ENCODE measurements around the gene TRABD.
A peak's percentile ranks its signal among the peaks of the same experiment; 100 is the strongest.

TRABD gene

DNA sequence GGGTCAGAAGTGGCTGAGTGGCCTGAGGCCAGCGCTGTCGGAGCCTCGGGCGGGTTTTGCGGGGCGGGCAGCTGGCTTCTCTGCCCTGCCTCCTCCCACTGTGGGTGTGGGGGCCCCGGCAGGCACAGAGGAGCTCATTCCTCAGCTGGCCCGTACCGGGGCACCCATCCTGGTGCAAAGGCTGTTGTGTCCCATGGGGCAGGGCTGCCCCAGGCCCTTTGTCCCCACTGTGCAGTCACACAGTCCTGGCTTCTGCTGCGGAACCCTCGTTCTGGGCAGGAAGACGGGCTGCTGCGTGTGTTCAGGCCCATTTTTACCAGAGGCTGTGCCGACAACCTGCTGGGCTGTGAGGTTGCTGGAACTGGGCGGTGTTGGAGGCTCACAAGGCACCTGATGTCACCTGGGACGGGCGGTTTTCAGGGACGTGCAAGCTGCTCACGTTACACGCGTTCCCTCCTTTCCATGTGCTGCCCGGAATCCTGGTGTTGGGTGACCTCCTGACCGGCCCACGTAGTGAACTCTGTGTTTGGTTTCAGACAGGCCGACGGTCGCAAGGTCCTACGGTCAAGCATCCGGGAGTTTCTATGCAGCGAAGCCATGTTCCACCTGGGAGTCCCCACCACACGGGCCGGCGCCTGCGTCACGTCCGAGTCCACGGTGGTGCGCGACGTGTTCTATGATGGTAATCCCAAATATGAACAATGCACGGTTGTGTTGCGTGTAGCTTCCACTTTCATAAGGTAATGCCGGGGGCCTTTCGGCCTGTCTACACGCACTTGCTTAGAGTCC is 20.3 kb downstream of the TRABD start:
- no peak for DNase-seq

DNA sequence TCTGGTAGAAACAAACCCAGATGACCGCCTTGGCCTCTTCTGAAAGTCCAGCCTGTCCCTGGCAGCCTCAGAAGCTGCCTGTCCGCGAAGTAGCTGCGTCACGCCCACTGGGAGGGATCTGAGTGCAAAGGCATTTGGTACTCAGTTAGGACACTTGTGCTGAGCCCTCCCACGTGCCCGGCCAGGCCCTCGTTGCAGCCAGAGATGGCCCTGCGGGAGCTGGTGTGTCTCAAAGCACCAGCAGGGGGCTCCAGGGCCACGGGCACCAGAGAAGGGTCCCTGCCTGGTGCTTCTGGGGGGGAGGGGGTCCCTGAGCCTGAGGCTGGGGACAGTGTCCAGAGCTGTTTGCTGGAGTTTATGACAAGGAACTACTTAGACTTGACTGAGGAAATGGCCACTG is 20.9 kb downstream of the TRABD start:
- DNase-seq: no peak

DNA sequence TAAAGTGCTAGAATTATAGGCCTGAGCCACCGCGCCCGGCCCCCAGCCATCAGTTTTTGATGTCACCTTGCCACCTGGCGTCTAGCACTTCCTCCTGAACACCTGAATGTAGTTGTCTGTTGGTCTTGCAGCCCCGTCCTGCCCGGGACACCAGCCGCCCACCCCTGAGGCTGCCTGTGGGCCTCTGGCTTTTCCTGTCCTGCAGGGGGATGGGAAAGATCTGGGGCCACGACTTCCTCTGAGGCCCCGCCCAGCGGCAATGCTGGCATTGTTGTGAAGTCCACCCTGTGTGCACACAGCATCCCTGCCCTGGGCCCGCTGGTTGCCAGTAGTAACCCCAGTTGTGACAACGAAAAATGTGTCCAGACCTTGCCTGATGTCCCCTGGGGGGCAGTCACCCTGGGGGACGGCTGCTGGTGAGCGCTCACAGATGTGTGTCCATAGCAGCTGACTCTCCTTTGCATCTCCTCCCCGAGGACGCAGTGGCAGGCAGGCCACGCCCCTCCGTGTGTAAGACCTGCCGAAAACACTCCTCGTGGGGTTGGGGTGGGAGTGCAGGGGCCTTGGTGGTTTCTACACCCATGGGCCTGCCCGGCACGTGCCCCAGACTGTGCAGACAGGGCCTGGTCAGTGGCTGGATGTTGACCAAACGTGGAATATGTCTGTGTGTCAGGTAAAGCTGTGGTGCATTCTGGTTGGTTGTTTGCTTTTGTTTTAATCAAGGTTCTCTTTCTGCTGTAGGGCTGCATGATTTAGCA is 21.8 kb downstream of the TRABD start:
- DNase-seq: no peak

DNA sequence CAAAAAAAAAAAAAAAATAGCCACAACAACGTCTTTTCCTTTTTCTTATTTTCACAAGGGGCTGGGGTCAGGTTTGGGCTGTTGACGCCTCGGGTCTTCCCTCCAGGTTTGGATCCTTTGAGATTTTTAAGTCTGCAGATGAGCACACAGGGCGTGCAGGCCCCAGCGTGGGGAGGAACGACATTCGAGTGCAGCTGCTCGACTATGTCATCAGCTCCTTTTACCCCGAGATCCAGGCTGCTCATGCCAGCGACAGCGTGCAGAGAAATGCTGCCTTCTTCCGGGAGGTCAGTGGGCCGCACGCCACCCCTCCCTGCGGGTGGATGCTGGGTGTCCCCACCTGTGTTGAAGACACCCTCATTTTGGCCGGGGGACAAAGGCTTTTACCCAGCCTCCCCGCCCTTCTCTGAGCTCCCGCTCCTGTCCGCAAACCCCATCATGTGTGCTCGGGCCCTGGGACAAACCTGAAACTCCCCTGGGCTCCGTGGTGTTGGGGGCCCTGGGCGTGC is 22.8 kb downstream of the TRABD start:
- DNase-seq: no peak

DNA sequence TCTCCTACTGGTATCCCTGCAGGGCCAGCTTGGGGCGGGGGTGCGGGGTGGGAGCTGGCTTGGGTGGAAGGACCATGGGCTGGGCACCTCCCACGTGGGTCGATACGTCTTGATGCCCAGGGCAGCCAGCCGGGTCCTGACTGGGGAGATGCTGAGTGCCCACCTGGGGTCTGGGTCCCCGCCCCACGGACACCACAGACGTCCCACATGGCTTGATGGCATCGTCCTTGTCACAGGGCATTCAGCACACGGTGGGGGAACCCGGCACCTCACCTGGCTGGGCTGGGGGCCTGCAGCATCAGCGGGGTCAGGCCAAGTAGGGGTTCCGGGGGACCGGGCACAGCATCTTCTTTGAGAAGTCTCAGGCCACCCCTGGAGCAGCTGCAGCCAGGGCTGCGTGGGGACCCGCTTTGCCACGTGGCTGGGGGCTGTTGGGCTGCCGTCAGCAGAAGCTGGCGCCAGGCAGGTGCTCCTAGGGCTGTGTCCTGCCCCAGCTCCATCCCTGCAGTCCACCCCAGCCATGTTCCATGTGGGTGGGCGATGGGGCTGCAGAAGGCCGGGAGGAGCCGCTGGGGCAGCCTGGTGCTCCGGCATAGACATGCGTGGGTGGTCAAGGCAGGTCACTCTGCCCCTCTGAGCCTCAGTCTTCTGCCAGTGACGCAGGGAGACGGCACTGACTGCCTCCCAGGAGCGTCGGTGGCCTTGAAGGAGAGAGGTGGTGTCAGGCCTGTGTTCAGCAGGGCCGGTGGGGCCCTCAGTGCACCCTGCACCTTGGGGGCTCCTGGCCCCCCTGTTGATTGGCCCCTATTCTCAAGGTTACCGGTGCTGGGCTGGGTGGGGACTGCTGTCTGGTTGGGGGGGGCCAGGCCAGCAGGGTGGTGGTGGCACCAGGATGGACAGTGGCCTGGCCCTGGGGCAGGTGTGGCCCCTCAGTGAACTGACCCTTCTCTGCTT is 23.5 kb downstream of the TRABD start:
- no peak for DNase-seq

DNA sequence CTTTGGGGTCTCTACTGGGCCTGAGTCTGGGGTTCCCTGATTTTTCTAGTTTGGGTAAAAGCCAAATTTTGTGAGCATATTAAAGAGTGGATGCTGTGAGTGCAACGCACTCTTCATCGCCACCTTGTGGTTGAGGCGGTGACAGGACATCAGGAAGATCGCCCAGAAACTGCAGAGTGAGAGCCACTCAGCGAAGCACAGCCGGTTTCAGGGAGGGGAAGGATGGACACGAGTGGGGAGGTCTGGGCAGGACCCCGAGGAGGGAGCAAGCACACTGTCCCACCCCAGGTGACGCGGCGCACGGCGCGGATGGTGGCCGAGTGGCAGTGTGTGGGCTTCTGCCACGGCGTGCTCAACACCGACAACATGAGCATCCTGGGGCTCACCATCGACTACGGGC is 24.2 kb downstream of the TRABD start:
- DNase-seq: peak; percentile 77

DNA sequence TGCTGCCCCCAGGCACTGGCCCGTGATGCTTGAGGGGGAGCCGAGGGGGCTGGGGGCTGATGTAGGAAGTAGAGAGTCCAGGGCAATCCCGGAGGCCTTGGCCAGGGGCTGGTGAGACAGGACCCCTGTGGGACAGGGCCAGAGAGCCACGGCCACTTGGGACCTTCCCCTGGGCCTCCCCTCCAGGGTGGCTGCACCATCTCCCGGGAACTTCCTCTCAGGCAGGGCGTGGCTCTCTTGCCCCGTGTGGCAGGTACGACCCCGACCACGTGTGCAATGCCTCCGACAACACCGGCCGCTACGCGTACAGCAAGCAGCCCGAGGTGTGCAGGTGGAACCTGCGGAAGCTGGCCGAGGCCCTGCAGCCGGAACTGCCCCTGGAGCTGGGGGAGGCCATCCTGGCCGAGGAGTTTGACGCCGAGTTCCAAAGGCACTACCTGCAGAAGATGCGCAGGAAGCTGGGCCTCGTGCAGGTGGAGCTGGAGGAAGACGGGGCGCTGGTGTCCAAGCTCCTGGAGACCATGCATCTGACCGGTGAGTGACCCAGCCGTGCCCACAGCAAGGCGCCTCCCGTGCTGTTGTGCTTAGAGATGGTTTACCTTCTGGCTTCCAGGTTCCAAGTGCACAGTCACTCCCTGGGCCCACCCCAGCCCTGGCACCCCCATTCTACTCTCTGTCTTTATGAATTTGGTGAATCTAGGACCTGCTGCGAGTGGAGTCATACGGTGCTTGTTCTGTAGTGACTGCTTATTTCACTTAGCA is 24.8 kb downstream of the TRABD start:
- no peak for DNase-seq

DNA sequence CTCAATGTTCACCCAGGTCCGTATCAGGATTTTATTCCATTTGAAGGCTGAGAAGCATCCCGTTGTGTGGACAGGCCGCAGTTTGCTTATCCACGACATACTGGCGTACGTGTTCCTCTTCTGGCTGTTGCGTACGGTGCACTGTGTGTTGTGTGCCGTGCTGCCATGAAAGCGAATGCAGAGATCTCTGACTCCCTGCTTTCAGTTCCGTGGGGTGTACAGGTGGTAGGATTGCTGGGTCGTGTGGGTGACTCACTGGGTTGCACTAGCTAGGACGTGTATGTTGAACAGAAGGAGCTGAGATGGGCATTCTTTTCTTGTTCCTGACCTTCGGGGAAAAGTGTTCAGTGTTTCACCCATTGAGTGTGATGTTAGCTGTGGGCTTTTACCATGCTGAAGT is 25.4 kb downstream of the TRABD start:
- DNase-seq: no peak

DNA sequence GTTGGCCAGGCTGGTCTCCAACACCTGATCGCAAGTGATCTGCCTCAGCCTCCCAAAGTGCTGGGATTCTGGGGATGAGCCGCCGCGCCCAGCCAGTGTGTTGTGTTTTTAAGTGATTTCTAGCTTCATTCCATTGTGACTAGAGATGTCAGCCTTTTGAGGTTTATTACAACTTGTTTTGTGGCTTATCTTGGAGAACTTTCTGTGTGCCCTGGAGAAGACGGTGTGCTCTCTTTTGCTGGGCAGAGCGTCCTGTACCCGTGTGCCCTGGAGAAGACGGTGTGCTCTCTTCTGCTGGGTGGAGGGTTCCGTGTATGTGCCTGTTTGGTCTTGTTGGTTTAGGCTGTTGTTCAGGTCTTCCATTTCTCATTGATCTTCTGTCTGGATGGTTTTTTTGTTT is 27.6 kb downstream of the TRABD start:
- DNase-seq: no peak

DNA sequence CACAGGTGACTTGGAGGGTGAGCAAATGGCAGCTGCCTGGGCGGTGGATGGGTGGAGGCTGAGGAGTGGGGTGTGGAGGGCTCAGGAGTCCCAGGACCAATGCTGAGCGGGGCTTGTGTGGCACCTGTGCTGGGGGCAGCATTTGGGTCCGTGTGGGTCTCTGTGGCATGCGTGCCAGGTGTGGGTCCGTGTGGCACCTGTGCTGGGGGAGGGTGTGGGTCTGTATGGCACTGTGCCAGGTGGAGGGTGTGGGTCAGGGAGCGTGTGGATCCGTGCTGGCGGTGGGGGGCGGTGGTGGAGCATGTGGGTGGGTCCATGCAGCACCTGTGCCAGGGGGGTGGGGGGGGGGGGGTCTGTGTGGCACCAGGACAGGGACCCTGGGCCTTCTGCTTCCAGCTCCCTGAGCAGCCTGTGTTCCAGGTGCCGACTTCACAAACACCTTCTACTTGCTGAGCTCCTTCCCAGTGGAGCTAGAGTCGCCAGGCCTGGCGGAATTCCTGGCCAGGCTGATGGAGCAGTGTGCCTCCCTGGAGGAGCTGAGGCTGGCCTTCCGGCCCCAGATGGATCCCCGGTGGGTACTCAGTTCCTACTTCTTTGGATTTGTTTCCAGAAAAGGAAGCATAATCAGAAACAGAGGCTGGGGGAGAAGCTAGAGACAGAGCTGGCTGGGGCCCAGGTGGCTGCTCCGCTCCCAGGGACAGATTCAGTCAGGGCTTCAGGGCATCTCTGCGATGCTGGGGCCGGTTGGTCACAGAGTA is 29.8 kb downstream of the TRABD start:
- DNase-seq: no peak

DNA sequence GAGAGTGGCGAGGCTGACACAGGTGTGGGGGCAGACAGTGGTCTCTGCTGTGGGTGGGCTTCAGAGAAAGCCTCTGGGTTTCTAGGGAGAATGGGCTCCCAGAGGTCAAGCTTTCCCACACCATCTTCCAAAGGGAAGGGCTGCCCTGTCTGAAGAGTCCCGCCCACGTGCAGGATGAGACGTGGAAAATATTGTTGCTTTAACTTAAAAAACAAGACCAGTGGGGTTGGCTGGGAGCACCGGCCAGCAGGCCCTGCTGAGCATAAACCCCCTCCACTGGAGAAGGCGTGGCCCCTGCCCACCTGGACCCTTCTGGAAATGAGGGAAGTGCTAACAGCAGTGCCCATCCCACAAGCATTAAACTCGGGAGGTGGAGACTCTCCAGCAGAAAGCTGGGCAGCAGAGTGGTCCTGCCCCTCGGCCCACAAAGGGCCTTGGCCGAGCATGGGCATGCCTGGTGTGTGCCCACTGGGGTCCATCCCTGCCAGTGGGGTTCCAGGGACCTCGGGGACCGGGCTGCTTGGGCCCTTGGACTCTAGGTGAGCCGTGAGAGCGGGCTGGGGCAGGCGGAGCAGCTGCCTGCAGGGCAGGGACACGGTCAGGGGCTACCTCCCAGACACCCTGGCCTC is 30.5 kb downstream of the TRABD start:
- DNase-seq: no peak

DNA sequence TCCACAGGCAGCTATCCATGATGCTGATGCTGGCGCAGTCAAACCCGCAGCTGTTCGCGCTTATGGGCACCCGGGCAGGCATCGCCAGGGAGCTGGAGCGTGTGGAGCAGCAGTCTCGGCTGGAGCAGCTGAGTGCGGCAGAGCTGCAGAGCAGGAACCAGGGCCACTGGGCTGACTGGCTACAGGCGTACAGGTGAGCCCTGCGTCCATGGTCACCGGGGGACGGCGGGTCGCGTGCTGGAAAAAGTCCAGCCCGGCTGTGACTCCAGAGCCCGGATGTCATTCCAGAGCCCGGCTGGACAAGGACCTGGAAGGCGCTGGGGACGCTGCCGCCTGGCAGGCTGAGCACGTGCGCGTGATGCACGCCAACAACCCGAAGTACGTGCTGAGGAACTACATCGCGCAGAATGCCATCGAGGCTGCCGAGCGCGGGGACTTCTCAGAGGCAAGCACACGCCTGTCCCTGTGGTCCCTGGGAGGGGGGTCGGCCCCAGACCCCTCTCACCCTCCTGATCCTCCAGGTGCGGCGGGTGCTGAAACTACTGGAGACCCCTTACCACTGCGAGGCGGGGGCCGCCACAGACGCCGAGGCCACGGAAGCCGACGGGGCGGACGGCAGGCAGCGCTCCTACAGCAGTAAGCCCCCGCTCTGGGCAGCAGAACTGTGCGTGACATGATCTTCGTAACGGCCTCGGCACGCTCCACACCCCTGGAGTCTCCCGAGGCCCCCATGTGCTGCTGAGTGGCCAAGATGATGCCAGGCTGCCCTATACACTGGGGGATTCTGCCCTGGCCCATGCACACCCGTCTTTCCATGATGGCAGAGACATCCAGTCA is 31.2 kb downstream of the TRABD start:
- DNase-seq: no peak

DNA sequence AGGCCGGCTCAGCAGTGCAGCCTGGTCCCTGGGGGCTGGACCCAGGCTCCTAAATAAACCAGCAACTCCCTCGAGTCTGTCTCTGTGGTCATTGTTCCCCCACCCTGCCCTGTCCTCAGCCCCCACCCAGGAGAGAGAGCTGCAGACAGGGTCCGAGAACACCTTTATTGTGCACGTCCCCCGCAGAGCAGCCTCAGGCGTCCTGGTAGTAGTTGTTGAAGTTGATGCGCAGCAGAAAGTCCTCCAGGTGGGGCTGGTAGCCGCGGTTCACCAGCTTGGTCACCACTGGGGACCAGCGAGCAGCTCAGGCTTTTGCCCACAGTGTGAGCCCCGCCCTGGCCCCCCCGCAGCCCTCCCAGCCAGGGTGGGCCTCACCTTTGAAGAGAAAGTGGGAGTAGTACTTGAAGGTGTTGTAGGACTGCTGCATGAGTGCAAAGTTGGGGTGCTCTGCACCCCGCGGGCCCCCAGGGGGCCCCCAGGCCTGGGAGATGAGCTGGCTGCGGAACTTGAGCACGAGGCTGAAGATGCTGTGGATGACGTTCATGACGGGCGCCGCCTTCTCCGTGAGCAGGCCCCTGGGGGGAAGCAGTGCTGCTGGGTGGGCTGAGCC is 31.9 kb downstream of the TRABD start:
- no peak for DNase-seq

DNA sequence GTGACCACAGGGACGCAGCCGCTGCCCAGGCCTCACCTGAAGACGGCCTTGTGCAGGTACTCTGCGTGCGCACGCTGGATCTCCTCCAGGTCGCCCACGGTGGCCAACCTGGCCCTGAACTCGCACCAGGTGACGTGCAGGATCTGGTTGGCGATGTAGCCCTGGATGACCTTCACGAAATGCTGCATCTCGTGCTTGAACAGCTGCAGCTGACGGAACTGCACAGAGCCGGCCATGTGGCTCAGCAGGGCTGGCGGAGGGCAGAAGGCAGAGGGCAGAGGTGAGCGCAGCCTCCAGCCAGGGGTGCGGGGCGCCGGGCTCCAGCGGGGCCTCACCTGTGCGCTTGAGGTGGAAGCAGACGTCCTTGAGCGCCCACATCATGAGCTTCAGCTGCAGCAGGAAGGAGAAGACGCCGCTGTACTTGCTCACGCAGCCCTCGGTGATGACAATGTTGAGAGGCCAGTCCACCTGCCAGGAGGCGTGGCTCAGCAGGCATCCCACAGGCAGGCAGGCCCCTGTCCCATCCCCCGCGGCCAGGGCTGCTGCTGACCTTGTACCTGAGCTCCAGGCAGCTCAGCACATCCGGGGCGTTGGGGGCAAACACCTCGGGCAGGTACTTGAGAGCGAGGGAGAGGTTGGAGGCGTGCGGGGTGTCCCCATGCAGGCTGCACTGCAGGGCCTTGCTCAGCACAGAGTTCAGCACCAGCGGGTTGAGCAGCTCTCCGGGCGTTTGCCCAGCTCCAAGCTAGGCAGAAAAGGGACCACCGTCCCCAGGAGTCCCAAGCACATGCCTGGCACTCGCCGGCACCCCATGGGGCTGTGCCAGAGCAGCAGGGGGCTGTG is 32.7 kb downstream of the TRABD start:
- DNase-seq: no peak

DNA sequence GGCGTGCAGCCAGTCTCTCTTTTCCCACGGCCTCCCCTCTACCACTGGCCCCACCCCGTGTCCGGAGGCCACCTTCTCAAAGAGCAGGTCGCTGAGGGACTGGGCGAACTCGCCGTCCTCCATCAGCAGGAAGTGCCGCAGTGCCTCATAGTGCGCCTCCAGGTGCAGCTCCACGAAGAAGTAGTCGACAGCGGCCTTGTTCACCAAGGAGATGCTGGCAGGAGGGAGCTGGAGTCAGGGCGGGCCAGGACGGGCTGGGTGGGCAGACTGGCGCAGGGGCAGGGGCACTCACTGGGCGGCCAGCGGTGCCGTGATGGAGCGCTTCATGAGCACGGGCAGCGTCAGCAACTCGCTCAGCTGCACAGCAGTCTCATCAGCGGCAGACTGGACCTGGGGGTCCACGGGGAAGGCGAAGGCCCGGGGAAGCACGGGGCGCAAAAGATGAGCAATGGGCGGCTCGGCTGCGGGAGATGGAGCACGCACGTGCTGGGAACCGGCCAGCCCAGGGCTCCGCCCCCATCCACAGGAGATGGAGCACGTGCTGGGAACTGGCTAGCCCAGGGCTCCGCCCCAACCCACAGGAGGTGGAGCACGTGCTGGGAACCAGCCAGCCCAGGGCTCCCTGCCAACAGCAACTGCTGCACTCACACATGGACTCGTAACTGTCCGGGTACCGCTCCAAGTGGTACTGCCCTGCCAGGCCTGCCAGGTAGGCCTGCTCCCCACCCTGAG is 33.4 kb downstream of the TRABD start:
- no peak for DNase-seq

DNA sequence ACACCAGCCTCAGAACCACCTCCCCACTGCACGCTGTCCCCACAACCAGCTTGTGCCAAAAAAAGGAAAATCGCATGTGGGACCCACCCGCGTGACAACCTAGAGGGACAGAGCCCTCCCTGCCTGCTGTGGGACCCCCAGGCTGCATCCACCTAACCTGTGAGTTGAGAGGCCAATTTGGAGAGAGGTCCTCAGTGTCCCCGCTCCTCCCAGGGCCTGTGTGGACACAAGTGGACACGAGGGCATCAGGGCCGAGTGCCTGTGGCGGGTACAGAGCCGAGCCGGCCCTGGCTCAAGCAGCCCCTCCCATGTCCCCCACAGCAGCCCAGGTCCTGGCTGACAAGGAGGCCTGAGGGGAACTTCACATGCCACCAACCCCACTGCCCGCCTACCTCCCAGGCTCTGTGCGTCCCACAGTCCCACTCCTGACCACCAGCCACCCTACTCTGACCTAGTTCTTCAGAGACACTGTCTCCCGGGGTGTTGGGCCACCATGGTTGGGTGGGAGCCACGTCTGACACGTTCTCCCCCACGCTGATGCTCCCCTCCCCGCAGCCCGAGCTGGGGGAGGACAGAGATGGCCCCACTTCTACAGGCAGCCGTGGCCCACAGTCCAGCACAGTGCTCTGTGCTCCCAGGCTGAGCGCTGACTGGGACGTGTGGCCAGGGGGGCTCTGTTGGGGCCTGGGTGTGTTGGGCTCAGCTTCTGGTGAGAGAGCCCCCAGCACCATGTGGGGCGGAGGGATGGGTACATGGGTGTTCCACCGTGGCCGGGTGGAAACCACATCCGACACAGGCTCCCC is 34.3 kb downstream of the TRABD start:
- DNase-seq: no peak

Measured in CD4-positive, alpha-beta T cell treated with Interleukin-10 for 1 hour (primary cell).